ENCODE data around the gene ANKRD53. TPM values are rescaled to one million over a fixed set of nuclear protein-coding genes. Genes with fewer than 3 reads are reported as not detected.

Gene ANKRD53
- polyA plus RNA-seq, 2 of the 4 experiments (the other 2 are of a cell fraction): not detected

DNA sequence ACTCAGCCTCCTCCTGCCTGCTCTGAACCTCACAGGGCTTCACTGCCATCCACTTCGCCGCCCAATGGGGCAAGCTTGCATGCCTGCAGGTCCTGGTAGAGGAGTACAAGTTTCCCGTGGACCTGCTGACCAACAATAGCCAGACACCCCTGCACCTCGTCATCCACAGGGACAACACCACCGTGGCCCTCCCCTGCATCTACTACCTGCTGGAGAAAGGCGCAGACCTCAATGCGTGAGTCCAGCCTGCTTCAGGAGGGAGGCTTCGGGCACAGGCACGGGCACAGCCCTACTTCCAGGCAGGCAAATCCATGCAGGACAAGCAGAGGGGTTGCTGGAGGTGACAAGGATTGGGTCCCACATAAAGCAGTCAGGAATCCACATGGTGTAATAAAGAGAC, 1.2 kb downstream of the ANKRD53 start:
- DNase-seq (ENCODE audit: low read depth in 1 of 2, low spot score in 1 of 2): no peak
- TF ChIP-seq MAFK (IDR thresholded peaks at IDR 0.05; ENCODE audit: partially characterized antibody) (no peak), HOXB13 (CRISPR knock-in tag; IDR thresholded peaks at IDR 0.05; ENCODE audit: low read depth) (no peak), MAZ (IDR thresholded peaks at IDR 0.05; ENCODE audit: borderline replicate concordance, low read depth, low read length) (no peak), POLR2A (IDR thresholded peaks at IDR 0.05; ENCODE audit: low read length) (no peak), TP53 (CRISPR knock-in tag; IDR thresholded peaks at IDR 0.05) (no peak), ZC3H11A (IDR thresholded peaks at IDR 0.05) (no peak), JUNB (IDR thresholded peaks at IDR 0.05) (no peak), EHMT2 (IDR thresholded peaks at IDR 0.05; ENCODE audit: low read depth) (no peak), EHF (CRISPR knock-in tag; IDR thresholded peaks at IDR 0.05) (no peak), KDM5A (IDR thresholded peaks at IDR 0.05) (no peak), NPAS2 (CRISPR knock-in tag; IDR thresholded peaks at IDR 0.05; ENCODE audit: borderline replicate concordance) (no peak), SMC3 (IDR thresholded peaks at IDR 0.05) (no peak), CBX8 (IDR thresholded peaks at IDR 0.05) (no peak), HOXB5 (CRISPR knock-in tag; IDR thresholded peaks at IDR 0.05) (no peak)
- TF ChIP-seq, protein P1, sequence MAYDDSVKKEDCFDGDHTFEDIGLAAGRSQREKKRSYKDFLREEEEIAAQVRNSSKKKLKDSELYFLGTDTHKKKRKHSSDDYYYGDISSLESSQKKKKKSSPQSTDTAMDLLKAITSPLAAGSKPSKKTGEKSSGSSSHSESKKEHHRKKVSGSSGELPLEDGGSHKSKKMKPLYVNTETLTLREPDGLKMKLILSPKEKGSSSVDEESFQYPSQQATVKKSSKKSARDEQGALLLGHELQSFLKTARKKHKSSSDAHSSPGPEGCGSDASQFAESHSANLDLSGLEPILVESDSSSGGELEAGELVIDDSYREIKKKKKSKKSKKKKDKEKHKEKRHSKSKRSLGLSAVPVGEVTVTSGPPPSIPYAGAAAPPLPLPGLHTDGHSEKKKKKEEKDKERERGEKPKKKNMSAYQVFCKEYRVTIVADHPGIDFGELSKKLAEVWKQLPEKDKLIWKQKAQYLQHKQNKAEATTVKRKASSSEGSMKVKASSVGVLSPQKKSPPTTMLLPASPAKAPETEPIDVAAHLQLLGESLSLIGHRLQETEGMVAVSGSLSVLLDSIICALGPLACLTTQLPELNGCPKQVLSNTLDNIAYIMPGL (CRISPR knock-in tag; IDR thresholded peaks at IDR 0.05; ENCODE audit: borderline replicate concordance): no peak
- CTCF ChIA-PET: interaction anchor here (1.0 to 11.6 kb wide), 5 partner anchors 16 to 189 kb away, joined by 3 to 171 read pairs (median 7); partner anchors contain the start of gene FIGLA
- no peak overlapping the region for H3K4me3 ChIP-seq
- 77% methylated on average over 8 of the region's 9 CpGs for WGBS (ENCODE audit: missing lambda C conversion rate)
- no peak for FAIRE-seq
- ATAC-seq: no peak
- peaks cover 8% of the 10 kb centered on the region; the same call in 1 of the 3 replicates for H3K4me1 ChIP-seq
- H3K4me2 ChIP-seq: no peak overlapping the region
- H3K27ac ChIP-seq: no peak overlapping the region
- H3K9me3 ChIP-seq: no peaks in the 10 kb centered on the region
- POLR2A ChIA-PET: no interaction called here

DNA sequence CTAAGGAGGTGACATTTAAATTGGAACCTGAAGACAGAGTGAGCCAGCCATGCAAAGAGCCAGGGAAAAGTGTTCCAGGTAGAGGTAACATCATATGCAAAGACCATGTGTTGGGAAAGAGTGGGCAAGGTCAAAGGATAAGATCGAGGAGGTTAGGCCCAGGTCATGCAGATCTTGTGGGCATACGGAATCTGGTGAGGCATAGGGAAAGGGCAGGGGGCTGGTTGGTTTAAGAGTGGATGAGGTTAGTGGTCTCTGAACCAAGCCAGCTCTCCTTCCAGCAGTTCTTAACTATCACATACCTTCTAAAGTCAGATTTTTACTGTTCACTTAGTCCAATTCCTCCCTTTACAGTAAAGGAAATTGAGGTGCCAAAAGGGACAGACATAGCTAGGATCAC, 3.0 kb downstream of the ANKRD53 start:
- Histone ChIP-seq H3K27ac (no peak overlapping the region), H3K4me1 (peaks cover 8% of the 10 kb centered on the region; the same call in 1 of the 3 replicates), H3K4me2 (no peak overlapping the region), H3K9me3 (no peaks in the 10 kb centered on the region), H3K4me3 (no peak overlapping the region)
- CTCF ChIA-PET: interaction anchor here (0.8 to 11.6 kb wide), 10 partner anchors 10 to 677 kb away, joined by 3 to 171 read pairs (median 6); no protein-coding TSS in a partner anchor
- POLR2A ChIA-PET: no interaction called here
- WGBS (ENCODE audit: missing lambda C conversion rate): 53% methylated on average over 2 of the region's 2 CpGs
- no peak for ATAC-seq
- FAIRE-seq: no peak
- DNase-seq (ENCODE audit: low read depth in 1 of 2, low spot score in 1 of 2): no peak
- TF ChIP-seq CBX8 (IDR thresholded peaks at IDR 0.05) (no peak), EP300 (IDR thresholded peaks at IDR 0.05) (no peak), HOXA7 (CRISPR knock-in tag; IDR thresholded peaks at IDR 0.05) (no peak), EHMT2 (IDR thresholded peaks at IDR 0.05; ENCODE audit: low read depth) (no peak), FOXS1 (CRISPR knock-in tag; IDR thresholded peaks at IDR 0.05) (no peak), FOSL2 (IDR thresholded peaks at IDR 0.05) (no peak), FOSL2 (CRISPR knock-in tag; IDR thresholded peaks at IDR 0.05) (no peak), MAZ (IDR thresholded peaks at IDR 0.05; ENCODE audit: borderline replicate concordance, low read depth, low read length) (no peak), CHD2 (IDR thresholded peaks at IDR 0.05; ENCODE audit: low read length, partially characterized antibody) (no peak), ZFP36 (IDR thresholded peaks at IDR 0.05; ENCODE audit: borderline replicate concordance, partially characterized antibody) (no peak), EHF (CRISPR knock-in tag; IDR thresholded peaks at IDR 0.05) (no peak), GATA3 (IDR thresholded peaks at IDR 0.05; ENCODE audit: borderline replicate concordance) (no peak), ESRRA (IDR thresholded peaks at IDR 0.05; ENCODE audit: borderline replicate concordance, low read length) (no peak)
- TF ChIP-seq, protein P2, sequence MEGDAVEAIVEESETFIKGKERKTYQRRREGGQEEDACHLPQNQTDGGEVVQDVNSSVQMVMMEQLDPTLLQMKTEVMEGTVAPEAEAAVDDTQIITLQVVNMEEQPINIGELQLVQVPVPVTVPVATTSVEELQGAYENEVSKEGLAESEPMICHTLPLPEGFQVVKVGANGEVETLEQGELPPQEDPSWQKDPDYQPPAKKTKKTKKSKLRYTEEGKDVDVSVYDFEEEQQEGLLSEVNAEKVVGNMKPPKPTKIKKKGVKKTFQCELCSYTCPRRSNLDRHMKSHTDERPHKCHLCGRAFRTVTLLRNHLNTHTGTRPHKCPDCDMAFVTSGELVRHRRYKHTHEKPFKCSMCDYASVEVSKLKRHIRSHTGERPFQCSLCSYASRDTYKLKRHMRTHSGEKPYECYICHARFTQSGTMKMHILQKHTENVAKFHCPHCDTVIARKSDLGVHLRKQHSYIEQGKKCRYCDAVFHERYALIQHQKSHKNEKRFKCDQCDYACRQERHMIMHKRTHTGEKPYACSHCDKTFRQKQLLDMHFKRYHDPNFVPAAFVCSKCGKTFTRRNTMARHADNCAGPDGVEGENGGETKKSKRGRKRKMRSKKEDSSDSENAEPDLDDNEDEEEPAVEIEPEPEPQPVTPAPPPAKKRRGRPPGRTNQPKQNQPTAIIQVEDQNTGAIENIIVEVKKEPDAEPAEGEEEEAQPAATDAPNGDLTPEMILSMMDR (IDR thresholded peaks at IDR 0.05): no peak
- TF ChIP-seq, protein P3, sequence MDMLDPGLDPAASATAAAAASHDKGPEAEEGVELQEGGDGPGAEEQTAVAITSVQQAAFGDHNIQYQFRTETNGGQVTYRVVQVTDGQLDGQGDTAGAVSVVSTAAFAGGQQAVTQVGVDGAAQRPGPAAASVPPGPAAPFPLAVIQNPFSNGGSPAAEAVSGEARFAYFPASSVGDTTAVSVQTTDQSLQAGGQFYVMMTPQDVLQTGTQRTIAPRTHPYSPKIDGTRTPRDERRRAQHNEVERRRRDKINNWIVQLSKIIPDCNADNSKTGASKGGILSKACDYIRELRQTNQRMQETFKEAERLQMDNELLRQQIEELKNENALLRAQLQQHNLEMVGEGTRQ (IDR thresholded peaks at IDR 0.05): no peak
